Astrocyte (in vitro differentiated cells and primary cell): ENCODE data around the gene SLBP. TPM values are rescaled to one million over a fixed set of nuclear protein-coding genes. Genes with fewer than 3 reads are reported as not detected.

Experiments used
- DNase-seq: peaks from one replicate; pipeline ENCODE4 v3.0.0-alpha.2; 2010; ENCODE audit warnings: low read depth
- FAIRE-seq: peaks from 2 replicates; lab custom pipeline; 2011; peaks lifted over from hg19 to GRCh38; lab: Jason Lieb, UNC
- H2AFZ ChIP-seq: 2 replicates; pipeline ENCODE4 v1.6.0; 2012; ENCODE audit warnings: low read depth, low read length, inconsistent platforms
- H3K27ac ChIP-seq: 2 replicates; pipeline ENCODE4 v1.5.1; 2011; ENCODE audit warnings: low read depth, low read length, inconsistent platforms
- H3K27me3 ChIP-seq: 2 replicates; pipeline ENCODE4 v1.6.0; 2011; ENCODE audit warnings: low read length, inconsistent platforms; ENCODE audit not compliant: insufficient read depth
- H3K36me3 ChIP-seq: 2 replicates; pipeline ENCODE4 v1.5.1; 2011; ENCODE audit warnings: low read length, inconsistent platforms; ENCODE audit not compliant: insufficient read depth
- H3K4me1 ChIP-seq: 2 replicates; pipeline ENCODE4 v1.5.1; 2011; ENCODE audit warnings: low read length, inconsistent platforms; ENCODE audit not compliant: insufficient read depth
- H3K4me2 ChIP-seq: 2 replicates; pipeline ENCODE4 v1.6.0; 2012; ENCODE audit warnings: low read length, inconsistent platforms
- H3K4me3 ChIP-seq: 2 replicates; pipeline ENCODE4 v1.5.1; 2011; ENCODE audit warnings: low read depth, mild to moderate bottlenecking, low read length, inconsistent platforms; ENCODE audit not compliant: insufficient read depth
- H3K79me2 ChIP-seq: 2 replicates; pipeline ENCODE4 v1.6.0; 2012; ENCODE audit warnings: mild to moderate bottlenecking, low read length, inconsistent platforms; ENCODE audit not compliant: insufficient read depth
- H3K9ac ChIP-seq: 2 replicates; pipeline ENCODE4 v1.6.0; 2012; ENCODE audit warnings: mild to moderate bottlenecking, low read length, inconsistent platforms
- H3K9me3 ChIP-seq: 2 replicates; pipeline ENCODE4 v1.5.1; 2012; ENCODE audit warnings: low read depth, mild to moderate bottlenecking, low read length, inconsistent platforms; ENCODE audit not compliant: insufficient read depth
- H4K20me1 ChIP-seq: 2 replicates; pipeline ENCODE4 v1.6.0; 2012; ENCODE audit warnings: low read length, inconsistent platforms; ENCODE audit not compliant: insufficient read depth
- H3K27ac Mint-ChIP-seq: one replicate; pipeline ENCODE4 v1.8.0; 2021; ENCODE audit warnings: mild to moderate bottlenecking, mixed read lengths; ENCODE audit not compliant: unreplicated experiment
- H3K27me3 Mint-ChIP-seq: one replicate; pipeline ENCODE4 v1.8.0; 2021; ENCODE audit warnings: low read depth, mixed read lengths; ENCODE audit not compliant: unreplicated experiment
- H3K36me3 Mint-ChIP-seq: one replicate; pipeline ENCODE4 v1.8.0; 2021; ENCODE audit warnings: low read depth, mixed read lengths; ENCODE audit not compliant: unreplicated experiment
- H3K4me1 Mint-ChIP-seq: one replicate; pipeline ENCODE4 v1.8.0; 2021; ENCODE audit warnings: low read depth, mixed read lengths; ENCODE audit not compliant: unreplicated experiment
- H3K4me3 Mint-ChIP-seq: one replicate; pipeline ENCODE4 v1.8.0; 2021; ENCODE audit warnings: mild to moderate bottlenecking, moderate library complexity, mixed read lengths; ENCODE audit not compliant: unreplicated experiment
- H3K9me3 Mint-ChIP-seq: one replicate; pipeline ENCODE4 v1.8.0; 2021; ENCODE audit warnings: mild to moderate bottlenecking, mixed read lengths; ENCODE audit not compliant: unreplicated experiment
- EZH2 ChIP-seq: IDR thresholded peaks from 2 replicates; pipeline ENCODE4 v1.6.1; 2012; ENCODE audit warnings: mild to moderate bottlenecking, low read length, inconsistent platforms; ENCODE audit not compliant: insufficient read depth
- total RNA-seq: library from RNA; stranded (reverse); gene quantifications from 2 replicates; pipeline ENCODE4 v1.2.1, GENCODE V29; 2021
- TF ChIP-seq, protein P1 (sequence below): IDR thresholded peaks from 2 replicates; pipeline ENCODE4 v1.5.1; 2011; ENCODE audit warnings: low read depth, mild to moderate bottlenecking, inconsistent platforms, low read length, moderate library complexity; ENCODE audit not compliant: insufficient read depth

Gene SLBP
- total RNA-seq, 1 donor from 2014 or later, result 44.5 TPM

DNA sequence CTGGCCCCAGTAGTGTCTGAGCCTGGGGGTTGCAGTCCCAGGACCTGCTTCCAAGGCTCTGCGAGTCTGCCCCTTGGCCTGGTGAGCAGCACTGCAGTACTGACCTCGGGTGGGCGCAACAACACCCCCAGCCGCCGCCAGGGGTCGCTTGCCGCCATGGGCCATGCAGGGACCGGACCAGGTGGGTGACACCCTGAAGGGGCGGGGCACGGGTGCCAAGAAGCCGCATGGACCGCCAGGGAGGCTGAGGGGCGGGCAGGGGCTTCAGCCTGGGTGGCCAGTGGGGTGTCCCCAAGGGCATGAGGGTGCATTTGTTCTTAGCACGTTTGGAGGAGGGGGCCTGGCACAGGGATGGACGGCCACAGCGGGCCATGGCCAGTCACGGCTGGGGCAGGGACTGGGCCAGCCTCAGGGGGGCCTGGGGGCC is 34.2 kb upstream of the SLBP start:
- DNase-seq (peak; percentile 19), FAIRE-seq (no peak)
- no peaks in the 10 kb centered on the region for H3K9me3 ChIP-seq
- no peak overlapping the region for H3K9ac ChIP-seq
- no peaks in the 10 kb centered on the region for H3K36me3 ChIP-seq
- H3K27me3 Mint-ChIP-seq, result no peaks in the 10 kb centered on the region
- H3K4me1 Mint-ChIP-seq, result no peaks in the 10 kb centered on the region
- no peak overlapping the region for H3K4me2 ChIP-seq
- H4K20me1 ChIP-seq, result peaks cover 5% of the 10 kb centered on the region
- H3K4me3 Mint-ChIP-seq, result no peak overlapping the region
- H3K27ac Mint-ChIP-seq, result no peak overlapping the region
- H3K4me3 ChIP-seq, result no peak overlapping the region
- no peaks in the 10 kb centered on the region for H3K9me3 Mint-ChIP-seq
- H3K27ac ChIP-seq, result no peak overlapping the region
- TF ChIP-seq EZH2, result no peak
- TF ChIP-seq, protein P1, sequence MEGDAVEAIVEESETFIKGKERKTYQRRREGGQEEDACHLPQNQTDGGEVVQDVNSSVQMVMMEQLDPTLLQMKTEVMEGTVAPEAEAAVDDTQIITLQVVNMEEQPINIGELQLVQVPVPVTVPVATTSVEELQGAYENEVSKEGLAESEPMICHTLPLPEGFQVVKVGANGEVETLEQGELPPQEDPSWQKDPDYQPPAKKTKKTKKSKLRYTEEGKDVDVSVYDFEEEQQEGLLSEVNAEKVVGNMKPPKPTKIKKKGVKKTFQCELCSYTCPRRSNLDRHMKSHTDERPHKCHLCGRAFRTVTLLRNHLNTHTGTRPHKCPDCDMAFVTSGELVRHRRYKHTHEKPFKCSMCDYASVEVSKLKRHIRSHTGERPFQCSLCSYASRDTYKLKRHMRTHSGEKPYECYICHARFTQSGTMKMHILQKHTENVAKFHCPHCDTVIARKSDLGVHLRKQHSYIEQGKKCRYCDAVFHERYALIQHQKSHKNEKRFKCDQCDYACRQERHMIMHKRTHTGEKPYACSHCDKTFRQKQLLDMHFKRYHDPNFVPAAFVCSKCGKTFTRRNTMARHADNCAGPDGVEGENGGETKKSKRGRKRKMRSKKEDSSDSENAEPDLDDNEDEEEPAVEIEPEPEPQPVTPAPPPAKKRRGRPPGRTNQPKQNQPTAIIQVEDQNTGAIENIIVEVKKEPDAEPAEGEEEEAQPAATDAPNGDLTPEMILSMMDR, result peak; percentile 58
- no peaks in the 10 kb centered on the region for H3K79me2 ChIP-seq
- no peaks in the 10 kb centered on the region for H3K27me3 ChIP-seq
- no peak overlapping the region for H2AFZ ChIP-seq
- no peaks in the 10 kb centered on the region for H3K4me1 ChIP-seq
- H3K36me3 Mint-ChIP-seq, result peaks cover 9% of the 10 kb centered on the region

DNA sequence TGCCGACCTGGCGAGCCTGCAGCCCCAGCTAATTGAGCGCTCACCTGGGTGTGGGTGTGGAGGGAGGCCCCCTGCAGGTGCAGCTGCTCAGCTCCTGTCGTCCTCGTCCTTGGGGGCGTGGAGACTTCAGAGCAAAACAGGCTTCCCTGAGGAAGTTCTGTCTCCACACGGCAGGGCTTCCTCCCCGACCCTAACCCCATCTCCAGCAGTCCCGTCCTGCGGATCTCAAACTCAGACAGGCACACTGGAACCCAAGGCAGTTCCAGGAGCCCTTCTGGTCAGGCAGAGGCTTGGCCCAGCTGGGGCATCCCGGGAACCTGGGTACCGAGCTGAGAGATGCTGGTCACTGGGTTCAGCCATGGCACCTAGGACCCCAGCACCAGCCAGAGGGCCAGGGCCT is 33.6 kb upstream of the SLBP start:
- no peak for FAIRE-seq

DNA sequence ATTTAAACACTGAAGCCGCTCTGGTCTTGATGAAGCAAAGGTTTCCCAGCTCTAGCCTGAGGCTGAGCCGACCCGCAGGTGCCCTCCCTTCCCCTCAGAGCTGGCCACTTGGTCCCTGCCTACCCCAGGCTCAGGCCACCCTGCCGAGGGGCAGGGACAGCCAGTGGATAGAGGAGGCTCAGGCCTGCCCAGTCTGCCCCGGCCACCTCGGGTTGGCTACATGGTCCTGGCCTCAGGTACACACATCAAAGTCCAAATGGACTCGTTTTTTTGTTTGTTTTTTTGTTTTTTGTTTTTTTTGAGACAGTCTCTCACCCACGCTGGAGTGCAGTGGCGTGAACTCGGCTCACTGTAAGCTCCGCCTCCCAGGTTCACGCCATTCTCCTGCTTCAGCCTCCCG is 33.0 kb upstream of the SLBP start:
- no peaks in the 10 kb centered on the region for H3K27me3 Mint-ChIP-seq
- FAIRE-seq, result no peak

More for the DNA sequence above, 33.6 kb upstream of the SLBP start:
- no peaks in the 10 kb centered on the region for H3K9me3 ChIP-seq
- Mint-ChIP-seq H3K36me3 (peaks cover 12% of the 10 kb centered on the region), H3K4me3 (no peak overlapping the region), H3K4me1 (no peaks in the 10 kb centered on the region), H3K27me3 (no peaks in the 10 kb centered on the region), H3K27ac (no peak overlapping the region), H3K9me3 (no peaks in the 10 kb centered on the region)
- H3K27me3 ChIP-seq, result no peaks in the 10 kb centered on the region
- H4K20me1 ChIP-seq, result peaks cover 5% of the 10 kb centered on the region
- no peak overlapping the region for H3K4me3 ChIP-seq
- H3K79me2 ChIP-seq, result no peaks in the 10 kb centered on the region
- H3K27ac ChIP-seq, result no peak overlapping the region
- TF ChIP-seq EZH2, result no peak
- TF ChIP-seq, protein P1, result no peak
- no peak overlapping the region for H3K9ac ChIP-seq
- H3K36me3 ChIP-seq, result peaks cover 3% of the 10 kb centered on the region
- DNase-seq, result no peak
- no peak overlapping the region for H2AFZ ChIP-seq
- H3K4me2 ChIP-seq, result no peak overlapping the region
- no peaks in the 10 kb centered on the region for H3K4me1 ChIP-seq

More for the DNA sequence above, 33.0 kb upstream of the SLBP start:
- peaks cover 5% of the 10 kb centered on the region for H4K20me1 ChIP-seq
- H3K27me3 ChIP-seq, result no peaks in the 10 kb centered on the region
- H3K4me3 Mint-ChIP-seq, result no peak overlapping the region
- H3K4me1 Mint-ChIP-seq, result no peaks in the 10 kb centered on the region
- H3K79me2 ChIP-seq, result no peaks in the 10 kb centered on the region
- DNase-seq, result no peak
- no peaks in the 10 kb centered on the region for H3K9me3 ChIP-seq
- H3K27ac ChIP-seq, result no peak overlapping the region
- no peak overlapping the region for H3K27ac Mint-ChIP-seq
- TF ChIP-seq, protein P1, result no peak
- TF ChIP-seq EZH2, result no peak
- H3K36me3 ChIP-seq, result peaks cover 3% of the 10 kb centered on the region
- H3K4me3 ChIP-seq, result no peak overlapping the region
- H3K4me2 ChIP-seq, result no peak overlapping the region
- H3K36me3 Mint-ChIP-seq, result peaks cover 14% of the 10 kb centered on the region
- no peaks in the 10 kb centered on the region for H3K4me1 ChIP-seq
- no peak overlapping the region for H3K9ac ChIP-seq
- H2AFZ ChIP-seq, result no peak overlapping the region
- no peaks in the 10 kb centered on the region for H3K9me3 Mint-ChIP-seq
